ENCODE results near the gene AMPD3. TPM values are rescaled to one million over a fixed set of nuclear protein-coding genes. Genes with fewer than 3 reads are reported as not detected.

AMPD3 gene
- total and polyA plus RNA-seq, 5 donors from 2014 or later, result 6.4 to 19.7 (median 7.9) TPM

DNA sequence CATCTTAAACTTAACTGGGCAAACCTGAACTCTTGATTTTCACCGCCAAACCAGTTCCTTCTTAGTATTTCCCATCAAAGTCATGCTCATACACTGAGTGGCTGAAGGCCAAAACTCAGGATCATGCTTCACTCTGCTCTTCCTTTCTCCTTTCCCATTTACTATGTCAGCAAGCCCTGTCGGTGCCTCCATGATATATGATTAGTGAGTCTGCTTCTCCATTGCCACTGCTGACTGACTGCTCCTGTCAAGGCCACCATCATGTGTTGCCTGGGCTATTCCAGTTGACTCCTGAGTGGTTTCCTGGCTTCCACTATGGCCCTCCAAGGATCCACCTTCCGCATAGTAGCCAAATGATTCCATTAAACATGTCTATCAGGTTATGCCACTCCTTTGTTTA lies 42.8 kb upstream of the AMPD3 start:
- Histone ChIP-seq H3K9me3 (ENCODE audit: control insufficient read depth in 2 of 2, low read length in 2 of 2) (no peaks in the 10 kb centered on the region), H3K36me3 (ENCODE audit: control insufficient read depth, insufficient read depth, low read length) (no peaks in the 10 kb centered on the region), H3K27ac (ENCODE audit: insufficient read depth, low read length, poor library complexity, severe bottlenecking) (no peak overlapping the region), H3K27me3 (ENCODE audit: control insufficient read depth, insufficient read depth, low read length) (no peaks in the 10 kb centered on the region), H3K4me3 (ENCODE audit: low read depth, low read length) (no peak overlapping the region), H3K4me1 (ENCODE audit: control insufficient read depth, insufficient read depth, low read length, poor library complexity, severe bottlenecking) (peaks cover 9% of the 10 kb centered on the region)
- Mint-ChIP-seq H3K27me3 (peaks cover 4% of the 10 kb centered on the region), H3K9me3 (no peaks in the 10 kb centered on the region), H3K36me3 (no peaks in the 10 kb centered on the region), H3K4me3 (no peak overlapping the region), H3K27ac (peak overlapping the region in 1 of 3 donors; percentile 11), H3K4me1 (peaks cover 0 to 28% (median 15%) of the 10 kb centered on the region in 4 donors)
- ATAC-seq (ENCODE audit: low read depth in 2 of 2) (no peak), DNase-seq (no peak)

GRCh38 chr11:10413268-10413667 lies 41.8 kb upstream of the AMPD3 start:
- ATAC-seq (ENCODE audit: low read depth in 2 of 2), result peak in 1 of 2 donors; percentile 57
- H3K4me1 Mint-ChIP-seq, result peaks cover 0 to 24% (median 15%) of the 10 kb centered on the region in 4 donors
- Histone ChIP-seq H3K9me3 (ENCODE audit: control insufficient read depth in 2 of 2, low read length in 2 of 2) (no peaks in the 10 kb centered on the region), H3K36me3 (ENCODE audit: control insufficient read depth, insufficient read depth, low read length) (no peaks in the 10 kb centered on the region), H3K27me3 (ENCODE audit: control insufficient read depth, insufficient read depth, low read length) (no peaks in the 10 kb centered on the region), H3K4me1 (ENCODE audit: control insufficient read depth, insufficient read depth, low read length, poor library complexity, severe bottlenecking) (peaks cover 9% of the 10 kb centered on the region), H3K27ac (ENCODE audit: insufficient read depth, low read length, poor library complexity, severe bottlenecking) (no peak overlapping the region), H3K4me3 (ENCODE audit: low read depth, low read length) (no peak overlapping the region)
- H3K27ac Mint-ChIP-seq, result no peak overlapping the region
- peaks cover 4% of the 10 kb centered on the region for H3K27me3 Mint-ChIP-seq
- no peaks in the 10 kb centered on the region for H3K36me3 Mint-ChIP-seq
- peak; percentile 4 to 78 (median 48) for DNase-seq
- no peaks in the 10 kb centered on the region for H3K9me3 Mint-ChIP-seq
- no peak overlapping the region for H3K4me3 Mint-ChIP-seq

DNA sequence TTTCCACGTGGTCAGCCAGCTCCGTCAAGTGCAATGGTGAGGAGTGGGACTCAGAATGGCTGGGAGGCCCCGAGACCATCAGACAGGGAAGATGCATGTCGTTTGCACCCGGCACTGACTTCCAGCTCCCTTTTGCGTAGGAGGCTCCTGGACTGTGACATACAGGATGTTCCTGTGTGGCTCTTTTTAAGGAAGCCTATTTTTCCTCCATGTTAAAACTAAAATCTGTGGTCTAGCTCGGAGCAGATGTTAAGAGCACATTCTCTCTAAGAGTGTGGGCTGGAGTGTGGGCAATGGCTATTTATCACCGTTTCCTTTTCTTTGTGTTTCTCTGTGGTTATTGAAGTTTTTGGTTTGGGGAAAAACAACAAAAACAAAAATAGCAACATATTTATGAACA lies 40.9 kb upstream of the AMPD3 start:
- H3K27ac Mint-ChIP-seq, result no peak overlapping the region
- no peaks in the 10 kb centered on the region for H3K36me3 Mint-ChIP-seq
- H3K9me3 ChIP-seq (ENCODE audit: control insufficient read depth in 2 of 2, low read length in 2 of 2), result no peaks in the 10 kb centered on the region
- H3K9me3 Mint-ChIP-seq, result no peaks in the 10 kb centered on the region
- H3K4me3 Mint-ChIP-seq, result no peak overlapping the region
- H3K4me1 Mint-ChIP-seq, result peaks cover 0 to 20% (median 13%) of the 10 kb centered on the region in 4 donors
- DNase-seq (no peak), ATAC-seq (ENCODE audit: low read depth in 2 of 2) (no peak)
- peaks cover 9% of the 10 kb centered on the region for H3K4me1 ChIP-seq (ENCODE audit: control insufficient read depth, insufficient read depth, low read length, poor library complexity, severe bottlenecking)
- H3K4me3 ChIP-seq (ENCODE audit: low read depth, low read length), result no peak overlapping the region
- no peaks in the 10 kb centered on the region for H3K36me3 ChIP-seq (ENCODE audit: control insufficient read depth, insufficient read depth, low read length)
- H3K27me3 Mint-ChIP-seq, result peaks cover 4% of the 10 kb centered on the region
- no peak overlapping the region for H3K27ac ChIP-seq (ENCODE audit: insufficient read depth, low read length, poor library complexity, severe bottlenecking)
- H3K27me3 ChIP-seq (ENCODE audit: control insufficient read depth, insufficient read depth, low read length), result no peaks in the 10 kb centered on the region

DNA sequence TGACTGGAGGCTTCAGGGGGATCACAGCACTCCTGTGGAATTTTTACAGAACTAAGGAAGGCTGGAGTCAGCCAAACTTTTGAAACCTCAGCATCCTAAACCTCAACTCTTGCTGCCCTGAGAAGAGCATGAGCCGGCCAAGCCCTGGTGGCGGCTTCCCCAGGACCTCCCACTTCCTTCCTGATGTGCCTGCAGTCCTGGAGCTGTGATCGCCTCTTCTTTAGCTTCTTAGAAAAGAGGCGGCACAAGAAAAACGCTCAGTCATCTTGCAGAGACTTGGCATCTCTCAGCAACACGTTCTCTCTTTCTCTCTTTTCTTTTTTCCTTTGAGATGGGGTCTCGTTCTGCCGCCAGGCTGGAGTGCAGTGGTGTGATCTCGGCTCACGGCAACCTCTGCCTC lies 40.4 kb upstream of the AMPD3 start:
- H3K27ac Mint-ChIP-seq, result no peak overlapping the region
- Histone ChIP-seq H3K4me1 (ENCODE audit: control insufficient read depth, insufficient read depth, low read length, poor library complexity, severe bottlenecking) (peaks cover 4% of the 10 kb centered on the region), H3K27me3 (ENCODE audit: control insufficient read depth, insufficient read depth, low read length) (no peaks in the 10 kb centered on the region), H3K9me3 (ENCODE audit: control insufficient read depth in 2 of 2, low read length in 2 of 2) (no peaks in the 10 kb centered on the region), H3K27ac (ENCODE audit: insufficient read depth, low read length, poor library complexity, severe bottlenecking) (no peak overlapping the region), H3K36me3 (ENCODE audit: control insufficient read depth, insufficient read depth, low read length) (no peaks in the 10 kb centered on the region), H3K4me3 (ENCODE audit: low read depth, low read length) (no peak overlapping the region)
- DNase-seq (peak in 1 of 3 donors; percentile 68), ATAC-seq (ENCODE audit: low read depth in 2 of 2) (no peak)
- peaks cover 4% of the 10 kb centered on the region for H3K27me3 Mint-ChIP-seq
- H3K4me1 Mint-ChIP-seq, result peaks cover 0 to 15% (median 9%) of the 10 kb centered on the region in 4 donors
- no peak overlapping the region for H3K4me3 Mint-ChIP-seq
- no peaks in the 10 kb centered on the region for H3K36me3 Mint-ChIP-seq
- H3K9me3 Mint-ChIP-seq, result no peaks in the 10 kb centered on the region

DNA sequence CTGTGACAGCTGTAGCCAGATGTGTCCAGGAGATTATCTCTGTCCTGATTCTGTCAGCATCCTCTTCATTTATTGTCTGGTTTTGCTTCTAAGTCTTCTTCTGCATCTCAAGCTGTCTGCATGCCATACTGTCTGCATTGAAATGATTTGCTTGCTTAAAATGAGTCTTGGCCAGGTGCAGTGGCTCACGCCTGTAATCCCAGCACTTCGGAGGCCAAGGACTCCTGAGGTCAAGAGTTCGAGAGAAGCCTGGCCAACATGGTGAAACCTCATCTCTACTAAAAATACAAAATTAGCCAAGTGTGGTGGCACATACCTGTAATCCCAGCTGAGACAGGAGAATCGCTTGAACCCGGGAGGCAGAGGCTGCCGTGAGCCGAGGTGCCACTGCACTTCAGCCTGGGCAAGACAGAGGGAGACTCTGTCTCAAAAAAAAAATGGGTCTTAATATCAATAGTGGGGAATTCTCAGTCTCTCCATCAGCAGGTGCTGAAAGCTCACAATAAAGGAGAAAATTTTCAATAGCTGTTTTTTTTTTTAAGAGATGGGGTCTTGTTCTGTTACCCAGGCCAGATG lies 39.2 kb upstream of the AMPD3 start:
- H3K27me3 Mint-ChIP-seq, result peaks cover 4% of the 10 kb centered on the region
- Histone ChIP-seq H3K27me3 (ENCODE audit: control insufficient read depth, insufficient read depth, low read length) (no peaks in the 10 kb centered on the region), H3K4me3 (ENCODE audit: low read depth, low read length) (no peak overlapping the region), H3K36me3 (ENCODE audit: control insufficient read depth, insufficient read depth, low read length) (no peaks in the 10 kb centered on the region), H3K4me1 (ENCODE audit: control insufficient read depth, insufficient read depth, low read length, poor library complexity, severe bottlenecking) (no peaks in the 10 kb centered on the region), H3K27ac (ENCODE audit: insufficient read depth, low read length, poor library complexity, severe bottlenecking) (no peak overlapping the region), H3K9me3 (ENCODE audit: control insufficient read depth in 2 of 2, low read length in 2 of 2) (no peaks in the 10 kb centered on the region)
- no peak for ATAC-seq (ENCODE audit: low read depth in 2 of 2)
- peaks cover 0 to 13% (median 6%) of the 10 kb centered on the region in 4 donors for H3K4me1 Mint-ChIP-seq
- H3K4me3 Mint-ChIP-seq, result peak overlapping the region in 1 of 4 donors; percentile 28
- H3K36me3 Mint-ChIP-seq, result no peaks in the 10 kb centered on the region
- H3K9me3 Mint-ChIP-seq, result peaks cover 0 to 4% (median 0%) of the 10 kb centered on the region in 7 donors
- no peak overlapping the region for H3K27ac Mint-ChIP-seq
- no peak for DNase-seq

GRCh38 chr11:10418259-10418949 lies 36.7 kb upstream of the AMPD3 start:
- peaks cover 0 to 9% (median 3%) of the 10 kb centered on the region in 7 donors for H3K9me3 Mint-ChIP-seq
- no peak overlapping the region for H3K4me3 Mint-ChIP-seq
- H3K36me3 Mint-ChIP-seq, result no peaks in the 10 kb centered on the region
- no peak overlapping the region for H3K4me3 ChIP-seq (ENCODE audit: low read depth, low read length)
- no peaks in the 10 kb centered on the region for H3K27me3 ChIP-seq (ENCODE audit: control insufficient read depth, insufficient read depth, low read length)
- no peaks in the 10 kb centered on the region for H3K36me3 ChIP-seq (ENCODE audit: control insufficient read depth, insufficient read depth, low read length)
- ATAC-seq (ENCODE audit: low read depth in 2 of 2) (no peak), DNase-seq (no peak)
- H3K27ac ChIP-seq (ENCODE audit: insufficient read depth, low read length, poor library complexity, severe bottlenecking), result no peak overlapping the region
- peaks cover 20% of the 10 kb centered on the region for H3K27me3 Mint-ChIP-seq
- no peaks in the 10 kb centered on the region for H3K4me1 ChIP-seq (ENCODE audit: control insufficient read depth, insufficient read depth, low read length, poor library complexity, severe bottlenecking)
- no peak overlapping the region for H3K27ac Mint-ChIP-seq
- H3K9me3 ChIP-seq (ENCODE audit: control insufficient read depth in 2 of 2, low read length in 2 of 2), result no peaks in the 10 kb centered on the region
- H3K4me1 Mint-ChIP-seq, result peaks cover 0 to 12% (median 4%) of the 10 kb centered on the region in 4 donors

DNA sequence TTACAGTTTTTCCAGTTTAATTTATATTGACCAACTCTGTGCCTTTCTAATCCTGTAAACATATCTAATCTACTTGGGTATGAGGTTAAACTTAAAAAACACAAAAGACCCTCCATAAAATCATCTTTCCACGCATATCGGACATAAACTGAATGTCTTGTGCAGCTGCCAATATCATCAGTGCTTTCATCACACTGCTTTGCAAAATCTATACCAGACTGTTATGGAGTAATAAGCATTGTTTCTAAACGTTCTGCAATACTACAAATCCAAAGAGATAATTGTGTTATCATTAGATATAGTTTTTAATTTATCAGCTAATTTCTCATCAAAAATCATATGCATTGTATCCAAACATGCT lies 36.1 kb upstream of the AMPD3 start:
- no peaks in the 10 kb centered on the region for H3K9me3 ChIP-seq (ENCODE audit: control insufficient read depth in 2 of 2, low read length in 2 of 2)
- H3K4me1 Mint-ChIP-seq, result peaks cover 0 to 7% (median 2%) of the 10 kb centered on the region in 4 donors
- peaks cover 20% of the 10 kb centered on the region for H3K27me3 Mint-ChIP-seq
- no peak overlapping the region for H3K27ac Mint-ChIP-seq
- peaks cover 0 to 9% (median 3%) of the 10 kb centered on the region in 7 donors for H3K9me3 Mint-ChIP-seq
- H3K4me1 ChIP-seq (ENCODE audit: control insufficient read depth, insufficient read depth, low read length, poor library complexity, severe bottlenecking), result no peaks in the 10 kb centered on the region
- H3K27me3 ChIP-seq (ENCODE audit: control insufficient read depth, insufficient read depth, low read length), result no peaks in the 10 kb centered on the region
- DNase-seq (no peak), ATAC-seq (ENCODE audit: low read depth in 2 of 2) (no peak)
- H3K27ac ChIP-seq (ENCODE audit: insufficient read depth, low read length, poor library complexity, severe bottlenecking), result no peak overlapping the region
- H3K4me3 ChIP-seq (ENCODE audit: low read depth, low read length), result no peak overlapping the region
- no peak overlapping the region for H3K4me3 Mint-ChIP-seq
- H3K36me3 ChIP-seq (ENCODE audit: control insufficient read depth, insufficient read depth, low read length), result no peaks in the 10 kb centered on the region
- no peaks in the 10 kb centered on the region for H3K36me3 Mint-ChIP-seq

- Histone ChIP-seq H3K27ac (ENCODE audit: insufficient read depth, low read length, poor library complexity, severe bottlenecking) (no peak overlapping the region), H3K36me3 (ENCODE audit: control insufficient read depth, insufficient read depth, low read length) (no peaks in the 10 kb centered on the region), H3K9me3 (ENCODE audit: control insufficient read depth in 2 of 2, low read length in 2 of 2) (peaks cover 0 to 3% of the 10 kb centered on the region in 2 experiments), H3K27me3 (ENCODE audit: control insufficient read depth, insufficient read depth, low read length) (peaks cover 23% of the 10 kb centered on the region), H3K4me1 (ENCODE audit: control insufficient read depth, insufficient read depth, low read length, poor library complexity, severe bottlenecking) (no peaks in the 10 kb centered on the region), H3K4me3 (ENCODE audit: low read depth, low read length) (no peak overlapping the region)
- Mint-ChIP-seq H3K4me1 (no peaks in the 10 kb centered on the region), H3K36me3 (no peaks in the 10 kb centered on the region), H3K27ac (no peak overlapping the region), H3K4me3 (no peak overlapping the region), H3K27me3 (peaks cover 38% of the 10 kb centered on the region), H3K9me3 (peaks cover 0 to 9% (median 2%) of the 10 kb centered on the region in 7 donors)
- DNase-seq, result no peak
- no peak for ATAC-seq (ENCODE audit: low read depth in 2 of 2)
Measured at GRCh38 chr11:10426475-10426874, 28.6 kb upstream of the AMPD3 start.

Data from CD4-positive, CD25-positive, alpha-beta regulatory T cell (primary cell).